Transverse colon (tissue), 4 donors: ENCODE data around the gene GABARAPL1. TPM values are rescaled to one million over a fixed set of nuclear protein-coding genes. Genes with fewer than 3 reads are reported as not detected.
A peak's percentile ranks its signal among the peaks of the same experiment; 100 is the strongest.

Source experiments
- DNase-seq: peaks from one replicate; pipeline ENCODE4 v3.0.0-alpha.2; 2019
- H3K27ac ChIP-seq, 4 donors: fragments of 200-600 bp; sonication (generic); 2 replicates each; pipeline ENCODE4 v1.5.1; 2016 to 2018; ENCODE audit warnings: inconsistent platforms in 4 of 4
- H3K27me3 ChIP-seq: fragments of 200-600 bp; sonication (generic); 2 replicates; pipeline ENCODE4 v1.5.1; 2017; ENCODE audit warnings: inconsistent platforms
- H3K36me3 ChIP-seq, 4 donors: fragments of 200-600 bp; sonication (generic); 2 replicates each; pipeline ENCODE4 v1.5.1; 2017 to 2019; ENCODE audit warnings: inconsistent platforms in 4 of 4
- H3K4me1 ChIP-seq, 4 donors: fragments of 200-600 bp; sonication (generic); 2 replicates each; pipeline ENCODE4 v1.5.1; 2017 to 2020; ENCODE audit warnings: inconsistent platforms in 4 of 4
- H3K4me3 ChIP-seq, 4 donors: fragments of 200-600 bp; sonication (generic); 1 replicate in 1 of 4; 2 replicates in 3 of 4; pipeline versions ENCODE4 v1.5.1 to v1.6.1; 2017 to 2019; ENCODE audit warnings: inconsistent platforms in 4 of 4
- H3K9me3 ChIP-seq, 2 donors: fragments of 200-600 bp; sonication (generic); 2 replicates each; pipeline ENCODE4 v1.5.1; 2017 to 2019; ENCODE audit warnings: inconsistent platforms in 2 of 2
- EP300 ChIP-seq: sonication (generic); formaldehyde crosslinking; IDR thresholded peaks from one replicate; pipeline ENCODE4 v1.6.1; 2017; ENCODE audit warnings: antibody characterized with exemption, low read depth
- POLR2A ChIP-seq: fragments of 450-650 bp; IDR thresholded peaks from one replicate; pipeline ENCODE4 v1.6.1; 2016; ENCODE audit warnings: antibody characterized with exemption, mild to moderate bottlenecking, moderate library complexity
- POLR2AphosphoS5 ChIP-seq, 3 donors: sonication (generic); formaldehyde crosslinking; IDR thresholded peaks; one replicate each; pipeline ENCODE4 v1.6.1; 2016; ENCODE audit warnings: antibody characterized with exemption in 3 of 3
- WGBS, 2 donors: methylation state at CpG; one replicate each; pipeline ENCODE4 v1.1.5; 2018; ENCODE audit warnings: low coverage in 1 of 2; 5-methylcytosine and 5-hydroxymethylcytosine counted together
- in situ Hi-C, 4 donors: fragments of 200-750 bp; cut with MboI; loops; one replicate each; pipeline versions ENCODE4 v1.15.0 to v1.15.1; 2017; ENCODE audit warnings: low sequenced_read_pairs in 3 of 4, low pct_ligation_motif_present in 1 of 4, low pct_unique_long_range_greater_than_20kb in 1 of 4
- intact Hi-C: fragments of 100-400 bp; cut with DNase I; formaldehyde crosslinking; loops from one replicate; pipeline ENCODE4 v1.15.1; 2023; ENCODE audit warnings: low total_unique reads
- total RNA-seq, 4 donors: library from RNA; depleted of rRNA; stranded (reverse); fragments of >200 nt; gene quantifications; one replicate each; pipeline ENCODE4 v1.1.0, GENCODE V29; 2016
- TF ChIP-seq, protein P1 (sequence below), 5 experiments: fragments of 200-600 bp in 3 of 5; fragments of 450-650 bp in 2 of 5; sonication (generic) in 3 of 5; IDR thresholded peaks; 1 replicate in 2 of 5; 2 replicates in 3 of 5; pipeline ENCODE4 v1.5.1; 2016 to 2017; ENCODE audit warnings: antibody characterized with exemption in 5 of 5, inconsistent platforms in 3 of 5, mild to moderate bottlenecking in 2 of 5, moderate library complexity in 1 of 5

GABARAPL1 gene
- 10 to 100 TPM; 33.6 to 65.3 (median 59.5) TPM for total RNA-seq

GRCh38 chr12:10212739-10213131 lies at the start of gene GABARAPL1:
Gene GABARAPL1 (plus strand): TSS chr12:10212877. CDS start chr12:10213130, 253 bp downstream.
- peak within 1 kb of the TSS; percentile 63 to 84 (median 70) for H3K4me3 ChIP-seq
- H3K4me1 ChIP-seq, result peaks cover 0 to 25% (median 19%) of the 10 kb centered on the region in 4 donors
- no peaks in the 10 kb centered on the region for H3K27me3 ChIP-seq
- WGBS, 2 donors, result 0% methylated on average over 5 to 35 of the region's 35 CpGs
- no peaks in the 10 kb centered on the region for H3K9me3 ChIP-seq
- intact Hi-C loops (no loop called here), in situ Hi-C loops (no loop called here)
- peak within 1 kb of the TSS; percentile 97 to 98 (median 98) for H3K27ac ChIP-seq
- H3K36me3 ChIP-seq, result no peaks in the 10 kb centered on the region
- DNase-seq, result peak; percentile 85
- TF ChIP-seq EP300 (no peak), POLR2A (peak; percentile 56), POLR2AphosphoS5 (IDR thresholded peaks at IDR 0.05) (peak in 1 of 3 donors; percentile 16)
- TF ChIP-seq, protein P1, sequence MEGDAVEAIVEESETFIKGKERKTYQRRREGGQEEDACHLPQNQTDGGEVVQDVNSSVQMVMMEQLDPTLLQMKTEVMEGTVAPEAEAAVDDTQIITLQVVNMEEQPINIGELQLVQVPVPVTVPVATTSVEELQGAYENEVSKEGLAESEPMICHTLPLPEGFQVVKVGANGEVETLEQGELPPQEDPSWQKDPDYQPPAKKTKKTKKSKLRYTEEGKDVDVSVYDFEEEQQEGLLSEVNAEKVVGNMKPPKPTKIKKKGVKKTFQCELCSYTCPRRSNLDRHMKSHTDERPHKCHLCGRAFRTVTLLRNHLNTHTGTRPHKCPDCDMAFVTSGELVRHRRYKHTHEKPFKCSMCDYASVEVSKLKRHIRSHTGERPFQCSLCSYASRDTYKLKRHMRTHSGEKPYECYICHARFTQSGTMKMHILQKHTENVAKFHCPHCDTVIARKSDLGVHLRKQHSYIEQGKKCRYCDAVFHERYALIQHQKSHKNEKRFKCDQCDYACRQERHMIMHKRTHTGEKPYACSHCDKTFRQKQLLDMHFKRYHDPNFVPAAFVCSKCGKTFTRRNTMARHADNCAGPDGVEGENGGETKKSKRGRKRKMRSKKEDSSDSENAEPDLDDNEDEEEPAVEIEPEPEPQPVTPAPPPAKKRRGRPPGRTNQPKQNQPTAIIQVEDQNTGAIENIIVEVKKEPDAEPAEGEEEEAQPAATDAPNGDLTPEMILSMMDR (IDR thresholded peaks at IDR 0.05), result peak in 1 of 5 experiments; percentile 18

DNA sequence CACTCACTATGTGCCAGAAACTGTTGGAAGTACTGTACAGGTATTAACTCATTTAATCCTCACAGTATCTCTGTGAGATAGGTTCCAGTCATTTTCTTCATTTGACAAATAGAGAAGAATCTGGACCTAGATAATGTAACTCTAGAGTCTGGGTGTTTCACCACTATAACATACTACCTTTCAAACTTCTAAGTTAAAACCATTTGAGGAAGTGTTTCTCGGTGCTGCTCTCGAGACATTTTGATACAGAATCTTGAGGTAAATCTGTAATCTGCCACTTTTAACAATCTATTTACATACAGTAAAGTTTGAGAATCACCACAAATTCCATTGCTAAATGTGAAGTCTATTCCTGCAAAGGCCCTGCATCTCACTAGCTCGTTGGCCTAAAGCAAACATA lies 49.6 kb upstream of the GABARAPL1 start:
- no peaks in the 10 kb centered on the region for H3K9me3 ChIP-seq
- no peak overlapping the region for H3K4me3 ChIP-seq
- H3K36me3 ChIP-seq, result no peaks in the 10 kb centered on the region
- in situ Hi-C loops, result no loop called here
- no peak for TF ChIP-seq EP300
- no peak overlapping the region for H3K27ac ChIP-seq
- intact Hi-C loops, result loop anchor here (5.0 kb wide), 1 partner anchor 1086 kb away; no protein-coding TSS in a partner anchor
- H3K27me3 ChIP-seq, result no peaks in the 10 kb centered on the region
- DNase-seq, result no peak
- 57 to 58% methylated on average over 3 of the region's 3 CpGs for WGBS, 2 donors
- no peaks in the 10 kb centered on the region for H3K4me1 ChIP-seq

DNA sequence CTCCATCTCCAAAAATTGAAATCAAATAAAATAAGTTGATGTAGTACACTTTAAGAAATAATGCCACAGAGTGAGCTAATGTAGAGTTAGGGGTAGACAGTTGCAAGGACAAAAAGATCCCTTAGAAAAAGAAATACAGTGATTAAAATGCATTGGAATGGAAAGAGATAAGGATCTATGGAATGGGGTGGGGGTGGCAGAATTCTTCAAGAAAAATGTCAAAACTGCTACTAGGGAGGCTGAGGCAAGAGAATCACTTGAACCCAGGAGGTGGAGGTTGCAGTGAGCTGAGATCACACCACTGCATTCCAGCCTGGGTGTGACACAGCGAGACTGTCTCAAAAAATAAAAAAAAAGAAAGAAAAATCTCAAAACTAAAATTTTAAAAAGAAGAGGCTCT lies 47.3 kb upstream of the GABARAPL1 start:
- intact Hi-C loops (no loop called here), in situ Hi-C loops (no loop called here)
- Histone ChIP-seq H3K36me3 (no peaks in the 10 kb centered on the region), H3K9me3 (no peaks in the 10 kb centered on the region), H3K4me1 (no peaks in the 10 kb centered on the region), H3K4me3 (no peak overlapping the region), H3K27me3 (no peaks in the 10 kb centered on the region), H3K27ac (no peak overlapping the region)
- no peak for DNase-seq
- 0 to 39% methylated on average over 1 of the region's 1 CpG for WGBS, 2 donors
- TF ChIP-seq POLR2AphosphoS5 (IDR thresholded peaks at IDR 0.05) (no peak), POLR2A (no peak), EP300 (no peak)
- TF ChIP-seq, protein P1 (IDR thresholded peaks at IDR 0.05), result no peak

GRCh38 chr12:10167599-10167998 lies 45.1 kb upstream of the GABARAPL1 start:
- no peak overlapping the region for H3K27ac ChIP-seq
- no peak for DNase-seq
- intact Hi-C loops (no loop called here), in situ Hi-C loops (no loop called here)
- no peaks in the 10 kb centered on the region for H3K36me3 ChIP-seq
- H3K4me1 ChIP-seq, result no peaks in the 10 kb centered on the region
- no peak overlapping the region for H3K4me3 ChIP-seq
- no peaks in the 10 kb centered on the region for H3K27me3 ChIP-seq
- H3K9me3 ChIP-seq, result no peaks in the 10 kb centered on the region
- TF ChIP-seq POLR2A (no peak), EP300 (no peak), POLR2AphosphoS5 (IDR thresholded peaks at IDR 0.05) (no peak)
- TF ChIP-seq, protein P1 (IDR thresholded peaks at IDR 0.05), result no peak
- WGBS, 2 donors, result 60% methylated on average over 5 of the region's 5 CpGs

GRCh38 chr12:10169104-10169503 lies 43.6 kb upstream of the GABARAPL1 start:
- intact Hi-C loops, result no loop called here
- H3K27ac ChIP-seq, result no peak overlapping the region

More at GRCh38 chr12:10169104-10169503, 43.6 kb upstream of the GABARAPL1 start:
- DNase-seq, result no peak
- no peaks in the 10 kb centered on the region for H3K27me3 ChIP-seq
- 52 to 58% methylated on average over 3 of the region's 3 CpGs for WGBS, 2 donors
- TF ChIP-seq, protein P1 (IDR thresholded peaks at IDR 0.05), result no peak
- TF ChIP-seq EP300, result no peak
- no peak for TF ChIP-seq POLR2AphosphoS5 (IDR thresholded peaks at IDR 0.05)
- no peak for TF ChIP-seq POLR2A
- in situ Hi-C loops, result no loop called here
- H3K4me1 ChIP-seq, result no peaks in the 10 kb centered on the region
- no peaks in the 10 kb centered on the region for H3K9me3 ChIP-seq
- no peak overlapping the region for H3K4me3 ChIP-seq
- no peaks in the 10 kb centered on the region for H3K36me3 ChIP-seq
